Adipose tissue (tissue), 3 donors: ENCODE measurements around the gene TBC1D10B. TPM values are rescaled to one million over a fixed set of nuclear protein-coding genes. Genes with fewer than 3 reads are reported as not detected.
"Not testable (repeated sequence)": the region's sequence is repeated elsewhere in the genome, so short reads cannot be mapped to it uniquely, and the experiment has no call there.

Experiments used
- H3K27ac ChIP-seq: one replicate; pipeline ENCODE4 v1.5.1; 2013; ENCODE audit warnings: low read depth, low read length
- WGBS, 3 donors: extraction: QIAGEN DNeasy Blood & Tissue Kit; methylation state at CpG; one replicate each; pipeline ENCODE4 v1.1.7; 2013; 5-methylcytosine and 5-hydroxymethylcytosine counted together
- polyA plus RNA-seq, 3 donors: library from polyadenylated mRNA; stranded (reverse); fragments of 200-250 nt; gene quantifications; one replicate each; pipeline ENCODE4 v1.2.3, GENCODE V29; 2013
- donor health status: healthy with polysubstance abuse.
- donor health status: Bipolar disorder and iron deficiency.
- donor health status: healthy.

The TBC1D10B gene
- polyA plus RNA-seq, 3 donors, result 12.4 to 28.2 (median 27.6) TPM

DNA sequence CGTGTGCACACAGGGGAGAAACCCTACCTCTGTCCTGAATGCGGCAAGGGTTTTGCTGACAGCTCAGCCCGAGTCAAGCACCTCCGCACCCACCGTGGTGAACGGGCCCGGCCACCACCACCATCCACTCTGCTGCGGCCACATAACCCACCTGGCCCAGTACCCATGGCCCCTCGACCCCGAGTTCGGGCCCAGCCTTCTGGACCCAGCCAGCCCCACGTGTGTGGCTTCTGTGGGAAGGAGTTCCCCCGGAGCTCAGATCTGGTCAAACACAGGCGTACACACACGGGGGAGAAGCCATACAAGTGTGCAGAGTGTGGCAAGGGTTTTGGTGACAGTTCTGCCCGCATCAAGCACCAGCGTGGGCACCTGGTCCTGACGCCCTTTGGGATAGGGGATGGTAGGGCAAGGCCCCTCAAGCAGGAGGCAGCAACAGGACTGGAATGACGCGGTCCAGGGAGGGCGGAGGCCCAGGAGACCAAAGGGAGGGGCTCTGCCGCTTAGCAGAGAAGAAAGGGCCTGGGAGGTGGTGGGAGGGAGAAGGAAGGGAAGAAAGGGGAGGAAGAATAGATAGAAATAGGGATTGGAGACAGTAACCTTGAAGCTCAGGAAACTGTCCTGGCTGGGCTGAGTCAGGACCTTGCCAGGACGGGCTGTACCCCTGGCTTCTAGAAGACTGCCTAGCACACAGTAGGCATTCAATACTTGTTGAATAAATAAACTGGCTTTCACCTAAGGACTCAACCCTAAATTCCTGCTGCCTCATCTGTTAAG lies 28.6 kb upstream of the TBC1D10B start:
- no peak overlapping the region for H3K27ac ChIP-seq
- 80 to 88% (median 83%) methylated on average over 23 of the region's 23 CpGs for WGBS, 3 donors

DNA sequence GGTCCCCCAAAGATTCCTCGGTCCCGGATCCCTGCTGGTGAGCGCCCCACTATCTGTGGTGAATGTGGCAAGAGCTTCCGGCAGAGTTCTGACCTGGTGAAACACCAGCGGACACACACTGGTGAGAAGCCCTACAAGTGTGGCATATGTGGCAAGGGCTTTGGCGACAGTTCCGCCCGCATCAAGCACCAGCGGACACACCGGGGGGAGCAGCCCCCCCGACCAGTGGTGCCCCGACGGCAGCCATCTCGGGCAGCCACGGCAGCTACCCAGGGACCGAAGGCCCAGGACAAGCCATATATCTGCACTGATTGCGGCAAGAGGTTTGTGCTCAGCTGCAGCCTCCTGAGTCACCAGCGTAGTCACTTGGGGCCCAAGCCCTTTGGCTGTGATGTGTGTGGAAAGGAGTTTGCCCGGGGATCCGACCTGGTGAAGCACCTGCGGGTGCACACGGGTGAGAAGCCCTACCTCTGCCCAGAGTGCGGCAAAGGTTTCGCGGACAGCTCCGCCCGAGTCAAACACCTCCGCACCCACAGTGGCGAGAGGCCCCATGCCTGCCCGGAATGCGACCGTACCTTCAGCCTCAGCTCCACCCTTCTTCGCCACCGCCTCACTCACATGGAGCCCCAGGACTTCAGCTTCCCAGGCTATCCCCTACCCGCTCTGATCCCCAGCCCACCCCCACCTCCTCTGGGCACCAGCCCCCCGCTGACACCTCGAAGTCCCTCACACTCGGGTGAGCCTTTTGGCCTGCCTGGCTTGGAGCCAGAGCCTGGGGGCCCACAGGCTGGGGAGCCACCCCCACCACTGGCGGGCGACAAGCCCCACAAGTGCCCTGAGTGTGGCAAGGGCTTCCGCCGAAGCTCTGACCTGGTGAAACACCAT lies 27.7 kb upstream of the TBC1D10B start:
- no peak overlapping the region for H3K27ac ChIP-seq

GRCh38 chr16:30397056-30397455 lies 26.8 kb upstream of the TBC1D10B start:
- no peak overlapping the region for H3K27ac ChIP-seq
- WGBS, 3 donors, result 52 to 81% (median 54%) methylated on average over 4 of the region's 4 CpGs

More for the DNA sequence above, 27.7 kb upstream of the TBC1D10B start:
- 88 to 94% (median 88%) methylated on average over 41 to 42 of the region's 42 CpGs for WGBS, 3 donors

- H3K27ac ChIP-seq, result not testable (repeated sequence)
- 69 to 84% (median 84%) methylated on average over 4 of the region's 4 CpGs for WGBS, 3 donors
Observed at GRCh38 chr16:30396627-30397026, 26.3 kb upstream of the TBC1D10B start.

DNA sequence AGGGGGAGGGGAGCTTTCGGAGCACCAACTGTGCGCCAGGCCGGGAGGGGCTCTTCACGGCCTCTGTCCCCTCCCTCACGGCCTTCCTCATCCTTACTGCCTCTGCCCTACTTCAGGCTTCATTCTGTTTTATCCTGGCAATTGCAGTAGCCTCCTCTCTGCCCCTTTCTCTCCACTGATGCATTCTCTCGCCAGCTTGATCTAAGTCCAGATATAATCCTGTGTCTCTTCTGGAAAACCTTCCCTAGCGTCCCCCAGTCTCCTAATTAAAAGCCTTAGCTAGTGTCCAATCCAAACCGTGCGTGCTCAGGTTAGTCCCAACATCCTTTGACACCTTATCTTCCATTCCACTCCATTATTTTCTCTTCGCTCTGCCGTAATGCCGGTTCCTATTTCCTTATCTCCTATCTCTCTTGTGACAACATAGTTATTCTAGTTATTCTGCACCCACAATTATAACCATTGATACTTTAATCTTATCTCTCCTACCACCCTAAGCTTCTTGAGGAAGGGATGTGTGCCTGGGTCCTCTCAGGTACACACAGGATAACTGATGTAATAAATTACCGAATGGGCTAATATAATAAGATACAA lies 25.8 kb upstream of the TBC1D10B start:
- WGBS, 3 donors, result 9 to 17% (median 15%) methylated on average over 13 of the region's 13 CpGs
- no peak overlapping the region for H3K27ac ChIP-seq

DNA sequence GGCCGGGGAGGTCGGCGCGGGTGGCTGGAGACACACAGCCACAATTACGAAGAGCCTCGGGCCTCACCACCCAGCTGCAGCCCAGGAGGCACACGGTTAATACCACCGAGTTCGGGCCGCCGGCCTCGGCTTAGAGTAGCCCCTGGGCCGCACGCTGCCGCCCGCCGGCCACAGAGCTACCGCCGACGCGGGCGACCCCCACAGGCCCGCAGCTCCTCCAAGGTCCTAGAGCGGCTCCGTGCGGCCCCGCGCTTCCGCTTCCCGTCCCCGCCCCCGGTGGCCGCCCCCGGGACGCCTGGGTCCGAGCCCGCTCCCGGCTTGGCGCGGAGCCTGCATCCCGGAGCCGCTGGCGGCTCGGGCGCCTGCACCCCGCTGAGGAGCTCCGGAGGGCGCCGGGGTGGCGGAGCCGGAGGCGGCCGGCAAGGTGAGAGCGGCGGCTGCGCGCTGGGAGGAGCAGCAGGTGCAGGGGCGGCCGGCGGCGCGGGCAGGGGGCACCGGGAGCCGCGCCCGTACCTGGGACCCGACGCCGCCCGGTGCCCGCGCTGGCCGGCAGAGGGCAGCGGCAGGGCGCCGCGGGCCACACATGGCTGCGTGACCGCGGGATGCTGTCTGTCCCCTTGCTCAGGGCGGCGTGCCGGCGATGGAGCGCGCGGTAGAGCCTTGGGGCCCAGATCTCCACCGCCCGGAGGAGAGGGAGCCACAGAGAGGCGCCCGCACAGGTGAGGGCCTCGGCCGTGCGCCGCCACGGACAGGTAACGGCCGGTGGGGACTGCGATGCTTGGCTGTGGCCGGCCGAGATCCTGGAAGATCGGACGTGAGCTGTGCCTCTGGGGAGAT lies 25.1 kb upstream of the TBC1D10B start, which contains the start of gene ZNF48:
Gene ZNF48, plus strand, starts transcription at position 266 of the 837 bp plus-strand sequence. Its CDS starts 375 bp downstream, at position 641.
- no peak within 1 kb of the TSS for H3K27ac ChIP-seq
- WGBS, 3 donors, result 0% methylated on average over 67 to 103 of the region's 103 CpGs

- WGBS, 3 donors, result 6 to 12% (median 9%) methylated on average over 31 of the region's 31 CpGs
Observed at GRCh38 chr16:30394592-30395154, 24.4 kb upstream of the TBC1D10B start.

GRCh38 chr16:30383521-30383920 lies 13.2 kb upstream of the TBC1D10B start:
- H3K27ac ChIP-seq, result no peak overlapping the region
- 29 to 49% (median 43%) methylated on average over 2 of the region's 2 CpGs for WGBS, 3 donors

More at GRCh38 chr16:30394592-30395154, 24.4 kb upstream of the TBC1D10B start:
- no peak overlapping the region for H3K27ac ChIP-seq

DNA sequence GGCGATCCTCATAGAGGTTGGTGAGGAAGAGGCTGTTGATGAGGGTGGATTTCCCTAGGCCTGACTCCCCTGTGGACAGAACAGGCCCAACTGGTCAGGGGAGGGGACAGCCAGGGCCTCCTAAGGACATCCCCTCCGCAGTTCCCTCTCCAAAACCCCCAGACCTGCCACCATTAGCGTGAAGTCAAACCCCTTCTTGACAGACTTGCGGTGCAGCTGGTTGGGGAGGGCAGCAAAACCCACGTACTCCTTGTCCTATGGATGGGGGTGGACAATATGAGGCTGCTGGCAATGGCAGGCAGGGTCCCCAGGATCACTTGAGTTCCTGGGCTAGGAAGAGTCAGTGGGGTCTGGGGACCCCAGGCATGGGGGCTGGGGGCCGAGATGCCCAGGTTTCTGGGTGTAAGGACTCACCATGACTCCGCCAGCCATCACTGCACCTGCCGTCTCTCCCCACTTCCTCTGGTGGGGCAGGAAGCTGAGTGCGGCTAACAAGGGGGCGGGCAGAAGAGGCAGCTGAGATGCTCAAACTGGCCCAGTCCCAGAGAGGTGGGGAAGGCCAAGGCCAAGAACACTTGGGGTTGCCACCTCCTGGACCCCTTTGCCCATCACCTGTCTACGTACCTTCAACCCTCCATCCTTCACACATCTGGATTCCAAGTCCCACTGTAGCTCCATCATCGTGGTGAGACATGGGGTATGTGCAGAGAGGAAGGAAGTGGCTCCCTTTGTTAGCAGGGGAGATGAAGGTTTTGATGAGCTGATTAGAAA lies 12.0 kb upstream of the TBC1D10B start, which contains the start of gene SEPTIN1:
Gene SEPTIN1, minus strand, starts transcription at position 451 of the 771 bp plus-strand sequence. Its CDS starts 19 bp downstream, at position 432.
- H3K27ac ChIP-seq, result no peak within 1 kb of the TSS
- 44 to 61% (median 47%) methylated on average over 12 of the region's 12 CpGs for WGBS, 3 donors

GRCh38 chr16:30381291-30382041 lies 11.2 kb upstream of the TBC1D10B start:
- WGBS, 3 donors, result 76 to 83% (median 79%) methylated on average over 13 of the region's 13 CpGs
- no peak overlapping the region for H3K27ac ChIP-seq

DNA sequence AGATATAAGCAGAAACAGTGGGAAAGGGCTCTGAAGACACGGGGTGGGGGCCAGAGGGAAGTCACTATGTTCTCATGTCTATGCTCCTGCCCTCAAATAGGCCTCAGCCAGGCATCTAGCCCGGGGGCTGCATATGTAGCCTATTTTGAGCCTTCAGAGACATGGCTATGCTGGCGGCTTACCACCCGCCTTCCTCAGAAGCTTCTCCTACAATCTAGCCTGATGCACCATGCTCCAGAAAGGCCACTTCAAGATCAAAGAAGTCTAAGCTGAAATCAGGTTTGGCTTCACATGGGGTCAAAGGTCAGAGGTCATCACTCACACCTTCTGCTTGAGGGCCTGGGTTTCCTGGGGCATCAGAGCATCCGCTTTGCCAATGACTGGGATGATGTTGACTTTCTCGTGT lies 10.5 kb upstream of the TBC1D10B start:
- no peak overlapping the region for H3K27ac ChIP-seq
- 75 to 85% (median 82%) methylated on average over 6 of the region's 6 CpGs for WGBS, 3 donors

DNA sequence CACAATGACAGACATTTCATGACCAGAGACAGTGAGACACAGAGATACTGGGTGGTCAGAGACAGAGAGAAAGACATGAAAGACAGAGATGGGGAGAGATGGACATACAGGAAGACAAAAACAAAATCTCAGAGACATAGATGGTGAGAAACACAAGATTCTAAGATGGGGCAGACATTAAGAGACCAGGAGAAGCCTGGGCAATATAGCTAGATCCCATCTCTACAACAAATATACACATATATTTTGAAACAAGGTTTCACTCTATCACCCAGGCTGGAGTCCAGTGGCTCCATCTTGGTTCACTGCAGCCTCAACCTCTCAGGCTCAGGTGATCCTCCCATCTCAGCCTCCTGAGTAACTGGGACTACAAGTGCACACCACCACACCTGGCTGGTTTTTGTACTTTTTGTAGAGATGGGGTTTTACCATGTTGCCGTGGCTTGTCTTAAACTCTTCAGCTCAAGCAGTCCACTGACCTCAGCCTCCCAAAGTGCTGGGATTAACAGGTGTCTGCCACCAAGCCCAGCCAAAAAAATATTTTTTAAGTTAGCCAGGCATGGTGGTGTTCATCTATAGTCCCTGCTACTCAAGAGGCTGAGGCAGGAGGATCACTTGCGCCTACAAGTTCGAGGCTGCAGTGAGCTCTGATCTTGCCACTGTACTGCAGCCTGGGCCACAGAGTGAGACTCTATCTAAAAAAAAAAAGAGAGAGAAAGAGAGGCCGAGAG lies 9.9 kb upstream of the TBC1D10B start:
- WGBS, 3 donors, result 91 to 93% (median 92%) methylated on average over 4 of the region's 4 CpGs
- H3K27ac ChIP-seq, result no peak overlapping the region

DNA sequence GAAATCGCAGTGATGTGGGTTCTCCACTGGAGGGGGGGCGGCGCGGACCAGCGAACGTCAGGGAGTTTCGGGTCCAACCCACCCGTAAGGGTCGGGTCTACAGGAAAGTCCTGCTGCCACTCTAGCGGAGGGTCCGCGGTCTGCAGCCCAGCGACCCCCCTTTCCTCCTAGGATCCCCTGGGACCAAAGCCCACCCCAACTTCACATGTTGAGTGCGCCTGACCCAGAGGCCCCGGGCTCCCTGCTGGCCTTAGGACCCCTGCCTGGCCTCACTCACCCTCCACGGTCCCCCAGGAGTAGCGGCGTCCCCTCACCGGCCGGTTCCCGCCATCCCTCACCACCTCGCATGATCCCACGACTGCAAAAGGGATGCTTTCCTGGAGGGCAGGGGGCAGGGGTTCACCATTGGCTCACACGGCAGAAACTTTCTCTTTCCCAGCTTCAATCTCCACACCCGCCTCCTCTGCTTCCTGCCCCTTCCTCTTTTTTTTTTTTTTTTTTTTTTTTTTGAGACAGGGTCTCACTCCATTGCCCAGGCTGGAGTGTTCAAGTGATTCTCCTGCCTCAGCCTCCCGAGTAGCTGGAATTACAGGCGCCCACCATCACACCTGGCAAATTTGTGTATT lies 9.0 kb upstream of the TBC1D10B start:
- 26 to 31% (median 30%) methylated on average over 27 of the region's 27 CpGs for WGBS, 3 donors
- peak overlapping the region; percentile 22 for H3K27ac ChIP-seq

DNA sequence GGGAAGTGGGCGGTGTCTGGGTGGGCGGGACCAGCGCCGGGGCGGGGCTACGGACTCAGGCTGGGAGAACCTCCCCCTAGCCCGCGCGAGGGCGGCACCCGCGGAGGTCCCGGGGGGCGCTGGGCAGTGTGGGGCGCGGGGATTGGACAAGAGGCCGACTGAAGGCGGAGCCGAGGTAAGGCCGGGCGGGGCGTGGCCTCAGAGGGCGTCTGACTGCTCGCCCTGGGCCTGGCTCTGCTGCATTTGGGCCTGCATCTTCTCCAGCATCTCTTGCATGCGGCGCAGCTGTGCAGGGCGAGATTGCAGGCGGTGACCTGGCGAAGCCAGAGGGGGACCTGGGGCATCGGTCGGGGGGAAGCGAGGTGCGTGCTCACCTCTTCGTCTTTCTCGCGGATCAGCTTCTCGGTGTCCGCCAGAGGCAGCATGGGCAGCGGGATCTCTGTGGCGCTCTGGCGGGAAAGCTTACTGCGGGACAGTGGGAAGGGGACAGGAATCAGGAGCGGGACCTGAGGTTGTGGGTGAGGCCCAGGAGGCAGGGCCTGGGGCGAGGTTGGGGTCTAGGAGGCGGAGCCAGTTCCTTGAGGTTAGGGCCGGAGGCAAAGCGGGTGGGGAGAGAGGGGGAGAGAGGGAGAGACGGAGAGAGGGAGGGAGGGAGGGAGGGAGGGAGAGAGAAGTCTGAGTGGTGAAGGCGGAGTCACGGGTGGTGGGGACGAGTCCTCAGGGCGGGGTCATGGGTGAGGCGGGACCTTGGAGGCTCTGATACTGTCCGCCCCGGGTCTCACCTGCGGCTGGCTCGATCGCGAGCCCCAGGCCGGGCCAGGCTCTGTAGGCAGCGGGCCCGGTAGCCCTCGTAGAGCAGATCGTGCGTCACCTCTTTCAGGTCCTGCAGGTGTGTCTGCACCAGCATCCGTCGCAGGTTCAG lies 8.2 kb upstream of the TBC1D10B start:
- H3K27ac ChIP-seq, result peak overlapping the region; percentile 91
- WGBS, 3 donors, result 0 to 1% (median 0%) methylated on average over 59 to 66 of the region's 67 CpGs
